OCI-LY1 (cell line): ENCODE results near the gene L3HYPDH.

Source experiments
- H2AFZ ChIP-seq: fragments of 200-600 bp; sonication (generic), shearing (Covaris generic); 2 replicates; pipeline ENCODE4 v1.6.0; 2014; ENCODE audit warnings: antibody characterized with exemption, mild to moderate bottlenecking, low read length
- H3F3A ChIP-seq: fragments of 200-600 bp; sonication (generic), shearing (Covaris generic); 2 replicates; pipeline ENCODE4 v1.6.0; 2014; ENCODE audit warnings: mild to moderate bottlenecking, antibody characterized with exemption, low read length, moderate library complexity; ENCODE audit not compliant: insufficient read depth
- H3K27ac ChIP-seq: fragments of 200-600 bp; sonication (generic); 2 replicates; pipeline ENCODE4 v1.5.1; 2014; ENCODE audit warnings: low read length, mixed run types, mild to moderate bottlenecking, low read depth; ENCODE audit not compliant: poor library complexity, severe bottlenecking
- H3K27me3 ChIP-seq: fragments of 200-600 bp; sonication (generic); 2 replicates; pipeline ENCODE4 v1.6.0; 2014; ENCODE audit warnings: antibody characterized with exemption, mild to moderate bottlenecking, low read length, moderate library complexity; ENCODE audit not compliant: insufficient read depth
- H3K36me3 ChIP-seq: fragments of 200-600 bp; sonication (generic); 2 replicates; pipeline ENCODE4 v1.6.1; 2014; ENCODE audit warnings: mild to moderate bottlenecking, antibody characterized with exemption, low read length, moderate library complexity, mixed read lengths; ENCODE audit not compliant: insufficient read depth
- H3K4me1 ChIP-seq: fragments of 200-600 bp; sonication (generic); 2 replicates; pipeline ENCODE4 v1.5.1; 2014; ENCODE audit warnings: mild to moderate bottlenecking, low read length, moderate library complexity; ENCODE audit not compliant: insufficient read depth, severe bottlenecking
- H3K4me2 ChIP-seq: fragments of 200-600 bp; sonication (generic), shearing (Covaris generic); 2 replicates; pipeline ENCODE4 v1.6.1; 2014; ENCODE audit warnings: low read length
- H3K4me3 ChIP-seq: fragments of 200-600 bp; sonication (generic); 2 replicates; pipeline ENCODE4 v1.5.1; 2014; ENCODE audit warnings: low read length, low read depth, mild to moderate bottlenecking, mixed read lengths; ENCODE audit not compliant: poor library complexity, severe bottlenecking
- H3K79me2 ChIP-seq: fragments of 200-600 bp; shearing (Covaris generic); 2 replicates; pipeline ENCODE4 v1.6.1; 2016; ENCODE audit warnings: mixed run types, low read length, mixed read lengths; ENCODE audit not compliant: insufficient read depth
- H3K9ac ChIP-seq: fragments of 200-600 bp; sonication (generic), shearing (Covaris generic); 2 replicates; pipeline ENCODE4 v1.6.1; 2014; ENCODE audit warnings: mild to moderate bottlenecking, low read length, mixed read lengths
- H3K9me2 ChIP-seq: fragments of 200-600 bp; sonication (generic), shearing (Covaris generic); 2 replicates; pipeline ENCODE4 v1.6.1; 2014; ENCODE audit warnings: low read depth, mild to moderate bottlenecking, low read length, mixed read lengths
- H3K9me3 ChIP-seq: fragments of 200-600 bp; shearing (Covaris generic); 2 replicates; pipeline ENCODE4 v1.6.1; 2014; ENCODE audit warnings: low read length, mixed read lengths
- H4K20me1 ChIP-seq: fragments of 200-600 bp; sonication (generic), shearing (Covaris generic); 2 replicates; pipeline ENCODE4 v1.6.0; 2016; ENCODE audit warnings: mild to moderate bottlenecking, low read length; ENCODE audit not compliant: insufficient read depth
- CTCF ChIP-seq: fragments of 200-600 bp; sonication (generic), shearing (Covaris generic); IDR thresholded peaks from 2 replicates; pipeline ENCODE4 v1.5.1; 2017; ENCODE audit warnings: mild to moderate bottlenecking, antibody characterized with exemption, low read length, moderate library complexity, mixed read lengths
- EZH2 ChIP-seq: fragments of 200-600 bp; sonication (generic), shearing (Covaris generic); IDR thresholded peaks from 2 replicates; pipeline ENCODE4 v1.8.0; 2017; ENCODE audit warnings: borderline replicate concordance, mixed run types, mild to moderate bottlenecking, antibody characterized with exemption, low read length, moderate library complexity, mixed read lengths

Gene L3HYPDH

GRCh38 chr14:59483819-59484638 lies at the start of gene L3HYPDH, which contains the start of gene JKAMP:
TSS of gene L3HYPDH (minus strand) at chr14:59484408. CDS start at chr14:59484316, 92 bp downstream.
TSS of gene JKAMP (plus strand) at chr14:59484517. CDS start at chr14:59484590, 73 bp downstream.
- H3K79me2 ChIP-seq, result peaks cover 11% of the 10 kb centered on the region
- peak within 1 kb of the TSS; percentile 70 for H3K4me3 ChIP-seq
- TF ChIP-seq EZH2 (no peak), CTCF (peak; percentile 67)
- H3K9ac ChIP-seq, result peak within 1 kb of the TSS; percentile 82
- H3K36me3 ChIP-seq, result peaks cover 17% of the 10 kb centered on the region
- peak within 1 kb of the TSS; percentile 32; the same call in 1 of the 2 replicates for H2AFZ ChIP-seq
- peak within 1 kb of the TSS; percentile 96 for H3K4me2 ChIP-seq
- H3K9me2 ChIP-seq, result no peaks in the 10 kb centered on the region
- no peaks in the 10 kb centered on the region for H3K27me3 ChIP-seq
- H3K27ac ChIP-seq, result peak within 1 kb of the TSS; percentile 46
- H3F3A ChIP-seq, result no peaks in the 10 kb centered on the region
- H3K9me3 ChIP-seq, result no peaks in the 10 kb centered on the region
- H4K20me1 ChIP-seq, result no peaks in the 10 kb centered on the region
- peaks cover 49% of the 10 kb centered on the region for H3K4me1 ChIP-seq

GRCh38 chr14:59532419-59532818 lies 48.2 kb upstream of the L3HYPDH start:
- H3K36me3 ChIP-seq, result no peaks in the 10 kb centered on the region
- no peak overlapping the region for H3K9ac ChIP-seq
- no peak overlapping the region for H3K4me2 ChIP-seq
- H3K27ac ChIP-seq, result no peak overlapping the region
- no peaks in the 10 kb centered on the region for H3K9me3 ChIP-seq
- H4K20me1 ChIP-seq, result no peaks in the 10 kb centered on the region
- no peaks in the 10 kb centered on the region for H3K79me2 ChIP-seq
- TF ChIP-seq CTCF, result no peak
- no peak for TF ChIP-seq EZH2
- no peaks in the 10 kb centered on the region for H3K4me1 ChIP-seq
- H3K9me2 ChIP-seq, result no peaks in the 10 kb centered on the region
- no peak overlapping the region for H2AFZ ChIP-seq
- H3F3A ChIP-seq, result no peaks in the 10 kb centered on the region
- H3K27me3 ChIP-seq, result no peaks in the 10 kb centered on the region
- no peak overlapping the region for H3K4me3 ChIP-seq

GRCh38 chr14:59530349-59530748 lies 46.1 kb upstream of the L3HYPDH start:
- Histone ChIP-seq H2AFZ (no peak overlapping the region), H3K27ac (no peak overlapping the region)

More at GRCh38 chr14:59530349-59530748, 46.1 kb upstream of the L3HYPDH start:
- H3F3A ChIP-seq, result no peaks in the 10 kb centered on the region
- H3K4me3 ChIP-seq, result no peak overlapping the region
- H3K36me3 ChIP-seq, result no peaks in the 10 kb centered on the region
- H3K9me3 ChIP-seq, result no peaks in the 10 kb centered on the region
- no peaks in the 10 kb centered on the region for H3K4me1 ChIP-seq
- H3K27me3 ChIP-seq, result no peaks in the 10 kb centered on the region
- no peaks in the 10 kb centered on the region for H4K20me1 ChIP-seq
- H3K79me2 ChIP-seq, result no peaks in the 10 kb centered on the region
- no peak overlapping the region for H3K9ac ChIP-seq
- H3K4me2 ChIP-seq, result no peak overlapping the region
- TF ChIP-seq CTCF, result no peak
- no peak for TF ChIP-seq EZH2
- no peaks in the 10 kb centered on the region for H3K9me2 ChIP-seq
